ENCODE measurements around the gene FNDC3B.

Gene FNDC3B

DNA sequence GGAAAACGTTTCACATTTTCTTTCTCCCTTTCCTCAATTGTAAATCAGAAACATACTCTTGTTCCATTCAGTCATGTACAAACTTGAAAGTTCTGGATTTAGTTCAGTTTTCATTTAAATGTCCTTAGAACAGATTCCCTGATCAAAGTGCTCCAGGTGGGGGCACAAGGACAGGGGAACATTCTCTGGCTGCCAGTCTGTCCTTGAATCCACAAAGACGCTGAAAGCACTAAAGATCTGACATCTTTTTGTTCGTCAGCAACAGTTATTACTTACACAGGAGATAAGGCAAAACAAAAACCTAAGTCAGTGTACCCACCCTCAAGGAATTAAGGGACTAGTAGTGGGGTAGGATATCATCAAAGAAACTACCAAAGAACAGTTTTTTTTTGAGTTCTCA, 269.7 kb downstream of the FNDC3B start:
- Histone ChIP-seq H3K4me1 (ENCODE audit: control insufficient read depth, insufficient read depth, low read length) (no peaks in the 10 kb centered on the region), H3K36me3 (ENCODE audit: control insufficient read depth in 2 of 2, insufficient read depth in 1 of 2, low read length in 2 of 2) (peaks cover 0 to 49% of the 10 kb centered on the region in 2 experiments; a peak in 1 of 3 replicates), H3K27ac (ENCODE audit: extremely low read depth, low read depth, low read length) (no peak overlapping the region), H3K4me3 (ENCODE audit: low read depth, low read length) (no peak overlapping the region), H3K9me3 (ENCODE audit: control insufficient read depth, insufficient read depth, low read depth, low read length) (no peaks in the 10 kb centered on the region)
- POLR2A ChIA-PET: no interaction called here
- CTCF ChIA-PET: no interaction called here
- TF ChIP-seq BCL11A (tag by site-specific recombination; IDR thresholded peaks at IDR 0.05; ENCODE audit: low read depth): no peak

- ChIA-PET POLR2A (no interaction called here), CTCF (interaction anchor here (0.5 to 1.0 kb wide), 2 partner anchors 19 to 22 kb away, joined by 3 to 4 read pairs; no protein-coding TSS in a partner anchor)
- TF ChIP-seq ZNF292 (tag by site-specific recombination; IDR thresholded peaks at IDR 0.05; ENCODE audit: borderline replicate concordance, low read depth) (no peak), ZSCAN23 (tag by site-specific recombination; IDR thresholded peaks at IDR 0.05) (no peak), ZBTB21 (tag by site-specific recombination; IDR thresholded peaks at IDR 0.05) (no peak), ZNF707 (tag by site-specific recombination; IDR thresholded peaks at IDR 0.05) (no peak), ZNF843 (tag by site-specific recombination; IDR thresholded peaks at IDR 0.05) (no peak), ZFP69B (tag by site-specific recombination; IDR thresholded peaks at IDR 0.05) (no peak), ZNF10 (tag by site-specific recombination; IDR thresholded peaks at IDR 0.05) (no peak), YY1 (tag by site-specific recombination; IDR thresholded peaks at IDR 0.05) (no peak), ZNF624 (tag by site-specific recombination; IDR thresholded peaks at IDR 0.05) (no peak), ZNF416 (tag by site-specific recombination; IDR thresholded peaks at IDR 0.05) (no peak), ZNF473 (tag by site-specific recombination; IDR thresholded peaks at IDR 0.05) (no peak), ZNF157 (tag by site-specific recombination; IDR thresholded peaks at IDR 0.05) (no peak), ZNF324 (tag by site-specific recombination; IDR thresholded peaks at IDR 0.05) (no peak)
- Histone ChIP-seq H3K9me3 (ENCODE audit: control insufficient read depth, insufficient read depth, low read depth, low read length) (no peaks in the 10 kb centered on the region), H3K4me3 (ENCODE audit: low read depth, low read length) (no peak overlapping the region), H3K4me1 (ENCODE audit: control insufficient read depth, insufficient read depth, low read length) (no peaks in the 10 kb centered on the region), H3K27ac (ENCODE audit: extremely low read depth, low read depth, low read length) (no peak overlapping the region), H3K36me3 (ENCODE audit: control insufficient read depth in 2 of 2, insufficient read depth in 1 of 2, low read length in 2 of 2) (peaks cover 0 to 46% of the 10 kb centered on the region in 2 experiments; a peak in 1 of 3 replicates)
Measured at GRCh38 chr3:172309741-172310427, 270.5 kb downstream of the FNDC3B start.

DNA sequence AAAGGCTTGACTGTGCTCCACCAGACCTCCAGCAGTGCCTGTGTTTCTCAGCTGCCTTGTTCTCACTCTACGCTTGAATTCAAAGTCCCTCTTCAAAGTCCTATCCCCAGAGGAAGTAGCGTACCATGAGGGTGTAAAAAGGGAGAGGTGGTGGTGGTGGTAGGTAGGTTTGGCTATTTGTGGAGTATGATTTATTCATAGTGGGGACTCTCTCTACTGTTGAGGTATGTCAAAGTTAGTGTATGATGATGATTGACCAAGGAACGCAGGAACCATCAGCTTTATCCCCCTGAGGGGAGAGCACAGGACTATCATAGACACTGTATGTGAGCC, 271.0 kb downstream of the FNDC3B start:
- no peak overlapping the region for H3K4me3 ChIP-seq (ENCODE audit: low read depth, low read length)
- no peak overlapping the region for H3K27ac ChIP-seq (ENCODE audit: extremely low read depth, low read depth, low read length)
- H3K36me3 ChIP-seq (ENCODE audit: control insufficient read depth in 2 of 2, insufficient read depth in 1 of 2, low read length in 2 of 2): peaks cover 0 to 46% of the 10 kb centered on the region in 2 experiments; a peak in 1 of 3 replicates
- ChIA-PET POLR2A (no interaction called here), CTCF (interaction anchor here (0.5 to 1.0 kb wide), 2 partner anchors 20 to 22 kb away, joined by 3 to 4 read pairs; no protein-coding TSS in a partner anchor)
- H3K4me1 ChIP-seq (ENCODE audit: control insufficient read depth, insufficient read depth, low read length): no peaks in the 10 kb centered on the region
- no peak for TF ChIP-seq ZNF707 (tag by site-specific recombination; IDR thresholded peaks at IDR 0.05)
- TF ChIP-seq ZNF341 (tag by site-specific recombination; IDR thresholded peaks at IDR 0.05; ENCODE audit: low read depth): no peak
- no peak for TF ChIP-seq WT1 (tag by site-specific recombination; IDR thresholded peaks at IDR 0.05)
- TF ChIP-seq ZSCAN30 (tag by site-specific recombination; IDR thresholded peaks at IDR 0.05): no peak
- no peak for TF ChIP-seq ZNF184 (tag by site-specific recombination; IDR thresholded peaks at IDR 0.05)
- TF ChIP-seq ZNF76 (tag by site-specific recombination; IDR thresholded peaks at IDR 0.05; ENCODE audit: borderline replicate concordance, low read depth): no peak
- no peak for TF ChIP-seq ZNF654 (tag by site-specific recombination; IDR thresholded peaks at IDR 0.05; ENCODE audit: low read depth)
- TF ChIP-seq ZNF549 (tag by site-specific recombination; IDR thresholded peaks at IDR 0.05): no peak
- no peak for TF ChIP-seq ZNF610 (tag by site-specific recombination; IDR thresholded peaks at IDR 0.05; ENCODE audit: borderline replicate concordance)
- TF ChIP-seq ZNF521 (tag by site-specific recombination; IDR thresholded peaks at IDR 0.05): no peak
- TF ChIP-seq, protein P1, sequence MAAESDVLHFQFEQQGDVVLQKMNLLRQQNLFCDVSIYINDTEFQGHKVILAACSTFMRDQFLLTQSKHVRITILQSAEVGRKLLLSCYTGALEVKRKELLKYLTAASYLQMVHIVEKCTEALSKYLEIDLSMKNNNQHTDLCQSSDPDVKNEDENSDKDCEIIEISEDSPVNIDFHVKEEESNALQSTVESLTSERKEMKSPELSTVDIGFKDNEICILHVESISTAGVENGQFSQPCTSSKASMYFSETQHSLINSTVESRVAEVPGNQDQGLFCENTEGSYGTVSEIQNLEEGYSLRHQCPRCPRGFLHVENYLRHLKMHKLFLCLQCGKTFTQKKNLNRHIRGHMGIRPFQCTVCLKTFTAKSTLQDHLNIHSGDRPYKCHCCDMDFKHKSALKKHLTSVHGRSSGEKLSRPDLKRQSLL (tag by site-specific recombination; IDR thresholded peaks at IDR 0.05): no peak
- TF ChIP-seq ZNF280C (tag by site-specific recombination; IDR thresholded peaks at IDR 0.05): no peak
- H3K9me3 ChIP-seq (ENCODE audit: control insufficient read depth, insufficient read depth, low read depth, low read length): no peaks in the 10 kb centered on the region
